ENCODE measurements around the gene LAP3. TPM values are rescaled to one million over a fixed set of nuclear protein-coding genes. Genes with fewer than 3 reads are reported as not detected.

The LAP3 gene
- total RNA-seq, 1 experiment from 2014 or later, result 65.1 TPM

GRCh38 chr4:17633600-17633999 is 56.6 kb downstream of the LAP3 start:
- no peaks in the 10 kb centered on the region for H3K27me3 ChIP-seq (ENCODE audit: low read length)
- no peaks in the 10 kb centered on the region for H3K9me2 ChIP-seq (replicated peaks; ENCODE audit: low read length)
- CTCF ChIA-PET, result no interaction called here

GRCh38 chr4:17635056-17635455 is 58.1 kb downstream of the LAP3 start:
- Histone ChIP-seq H3K4me3 (ENCODE audit: low read length) (no peak overlapping the region), H3K79me2 (ENCODE audit: low read length) (no peaks in the 10 kb centered on the region), H3K27me3 (ENCODE audit: low read length) (no peaks in the 10 kb centered on the region), H2AFZ (ENCODE audit: low read length) (no peak overlapping the region), H3K36me3 (ENCODE audit: low read depth, low read length) (peaks cover 9% of the 10 kb centered on the region), H3F3A (ENCODE audit: low read length, unreplicated experiment) (no peaks in the 10 kb centered on the region), H4K20me1 (ENCODE audit: low read length) (no peaks in the 10 kb centered on the region), H3K9ac (ENCODE audit: low read length) (no peak overlapping the region), H3K4me1 (ENCODE audit: insufficient read depth, low read length) (no peaks in the 10 kb centered on the region), H3K27ac (ENCODE audit: low read length) (no peak overlapping the region), H3K4me2 (ENCODE audit: low read length) (no peak overlapping the region), H3K9me3 (ENCODE audit: low read length) (no peaks in the 10 kb centered on the region), H3K9me2 (replicated peaks; ENCODE audit: low read length) (no peaks in the 10 kb centered on the region)
- ChIA-PET POLR2A (ENCODE audit: unreplicated experiment) (interaction anchor here (0.6 kb wide), 1 partner anchor 11 kb away, joined by 11 read pairs; no protein-coding TSS in a partner anchor), CTCF (no interaction called here)
- intact Hi-C loops (cut with micrococcal nuclease), result loop anchor here (5.0 to 10.0 kb wide), 2 partner anchors 38 to 120 kb away; partner anchors contain the start of genes CLRN2 and QDPR
- no peak for TF ChIP-seq CTCF (conservative IDR thresholded peaks at IDR 0.05; ENCODE audit: low read depth, low read length)
- TF ChIP-seq EZH2phosphoT487 (IDR thresholded peaks at IDR 0.05; ENCODE audit: borderline replicate concordance, low read length), result no peak
- TF ChIP-seq EZH2 (IDR thresholded peaks at IDR 0.05; ENCODE audit: low read length, unreplicated experiment), result no peak
- DNase-seq (no peak), ATAC-seq (no peak)
- BruUV-seq (replicated peaks), result no TSS peak

More at GRCh38 chr4:17633600-17633999, 56.6 kb downstream of the LAP3 start:
- DNase-seq, result no peak
- POLR2A ChIA-PET (ENCODE audit: unreplicated experiment), result no interaction called here
- TF ChIP-seq EZH2 (IDR thresholded peaks at IDR 0.05; ENCODE audit: low read length, unreplicated experiment) (no peak), EZH2phosphoT487 (IDR thresholded peaks at IDR 0.05; ENCODE audit: borderline replicate concordance, low read length) (no peak), CTCF (conservative IDR thresholded peaks at IDR 0.05; ENCODE audit: low read depth, low read length) (no peak)
- no peak overlapping the region for H2AFZ ChIP-seq (ENCODE audit: low read length)
- H3K4me2 ChIP-seq (ENCODE audit: low read length), result no peak overlapping the region
- no peaks in the 10 kb centered on the region for H3K9me3 ChIP-seq (ENCODE audit: low read length)
- H3K4me3 ChIP-seq (ENCODE audit: low read length), result no peak overlapping the region
- no peaks in the 10 kb centered on the region for H3K4me1 ChIP-seq (ENCODE audit: insufficient read depth, low read length)
- peaks cover 13% of the 10 kb centered on the region for H3K36me3 ChIP-seq (ENCODE audit: low read depth, low read length)
- H4K20me1 ChIP-seq (ENCODE audit: low read length), result no peaks in the 10 kb centered on the region
- BruUV-seq (replicated peaks), result no TSS peak
- H3K9ac ChIP-seq (ENCODE audit: low read length), result no peak overlapping the region
- H3F3A ChIP-seq (ENCODE audit: low read length, unreplicated experiment), result no peaks in the 10 kb centered on the region
- ATAC-seq, result no peak
- no peaks in the 10 kb centered on the region for H3K79me2 ChIP-seq (ENCODE audit: low read length)
- intact Hi-C loops (cut with micrococcal nuclease), result loop anchor here (10.0 kb wide), 1 partner anchor 119 kb away; the partner anchor contains the start of genes CLRN2 and QDPR
- H3K27ac ChIP-seq (ENCODE audit: low read length), result no peak overlapping the region

GRCh38 chr4:17636341-17636695 is 59.3 kb downstream of the LAP3 start:
- peaks cover 9% of the 10 kb centered on the region for H3K36me3 ChIP-seq (ENCODE audit: low read depth, low read length)
- H2AFZ ChIP-seq (ENCODE audit: low read length), result no peak overlapping the region
- TF ChIP-seq CTCF (conservative IDR thresholded peaks at IDR 0.05; ENCODE audit: low read depth, low read length) (no peak), EZH2phosphoT487 (IDR thresholded peaks at IDR 0.05; ENCODE audit: borderline replicate concordance, low read length) (no peak), EZH2 (IDR thresholded peaks at IDR 0.05; ENCODE audit: low read length, unreplicated experiment) (no peak)
- H3K9ac ChIP-seq (ENCODE audit: low read length), result no peak overlapping the region
- peak; percentile 23; the same call in 1 of the 2 replicates for ATAC-seq
- H3K27me3 ChIP-seq (ENCODE audit: low read length), result no peaks in the 10 kb centered on the region
- H3K4me2 ChIP-seq (ENCODE audit: low read length), result no peak overlapping the region
- ChIA-PET POLR2A (ENCODE audit: unreplicated experiment) (no interaction called here), CTCF (no interaction called here)
- no peaks in the 10 kb centered on the region for H3K9me2 ChIP-seq (replicated peaks; ENCODE audit: low read length)
- no peak for DNase-seq
- intact Hi-C loops (cut with micrococcal nuclease), result loop anchor here (1.0 to 10.0 kb wide), 3 partner anchors 39 to 122 kb away; partner anchors contain the start of genes CLRN2 and QDPR
- no peak overlapping the region for H3K27ac ChIP-seq (ENCODE audit: low read length)
- no peaks in the 10 kb centered on the region for H3F3A ChIP-seq (ENCODE audit: low read length, unreplicated experiment)
- no peaks in the 10 kb centered on the region for H3K79me2 ChIP-seq (ENCODE audit: low read length)
- H3K4me1 ChIP-seq (ENCODE audit: insufficient read depth, low read length), result no peaks in the 10 kb centered on the region
- no peak overlapping the region for H3K4me3 ChIP-seq (ENCODE audit: low read length)
- H3K9me3 ChIP-seq (ENCODE audit: low read length), result no peaks in the 10 kb centered on the region
- no TSS peak for BruUV-seq (replicated peaks)
- no peaks in the 10 kb centered on the region for H4K20me1 ChIP-seq (ENCODE audit: low read length)
